Fibroblast of pulmonary artery (primary cell): ENCODE measurements around the gene DLGAP1.

Source experiments
- DNase-seq: peaks from one replicate; pipeline ENCODE4 v3.0.0-alpha.2; 2010; ENCODE audit warnings: low read depth
- H3K4me3 ChIP-seq: replicated peaks from 2 replicates; pipeline ENCODE4 v1.5.1; 2011; ENCODE audit warnings: low read depth, mild to moderate bottlenecking, control low read depth, low read length, moderate library complexity
- CTCF ChIP-seq: IDR thresholded peaks from 2 replicates; pipeline ENCODE4 v1.5.1; 2011; ENCODE audit warnings: mild to moderate bottlenecking, control low read depth, low read length, inconsistent platforms; ENCODE audit errors: missing control alignments

The DLGAP1 gene

GRCh38 chr18:3950668-3951404 lies 504.3 kb downstream of the DLGAP1 start:
- DNase-seq = no peak
- no peak for TF ChIP-seq CTCF
- H3K4me3 ChIP-seq = no peak overlapping the region

GRCh38 chr18:3948958-3949357 lies 506.1 kb downstream of the DLGAP1 start:
- no peak for TF ChIP-seq CTCF
- H3K4me3 ChIP-seq = no peak overlapping the region
- no peak for DNase-seq

- no peak for DNase-seq
- no peak overlapping the region for H3K4me3 ChIP-seq
- no peak for TF ChIP-seq CTCF
These were observed 507.7 kb downstream of the DLGAP1 start for GRCh38 chr18:3947383-3947782.

GRCh38 chr18:3935305-3935704 lies 519.8 kb downstream of the DLGAP1 start:
- no peak for DNase-seq
- TF ChIP-seq CTCF = no peak
- no peak overlapping the region for H3K4me3 ChIP-seq

GRCh38 chr18:3932276-3932675 lies 522.8 kb downstream of the DLGAP1 start:
- H3K4me3 ChIP-seq = no peak overlapping the region
- DNase-seq = no peak
- no peak for TF ChIP-seq CTCF

GRCh38 chr18:3931542-3932112 lies 523.5 kb downstream of the DLGAP1 start:
- H3K4me3 ChIP-seq = no peak overlapping the region
- DNase-seq = no peak
- no peak for TF ChIP-seq CTCF

- no peak for DNase-seq
- no peak for TF ChIP-seq CTCF
- no peak overlapping the region for H3K4me3 ChIP-seq
These were observed 524.1 kb downstream of the DLGAP1 start for GRCh38 chr18:3931013-3931315.
